IMR-90 (cell line): ENCODE measurements around the gene PHB1. TPM values are rescaled to one million over a fixed set of nuclear protein-coding genes. Genes with fewer than 3 reads are reported as not detected.

Experiments used
- ATAC-seq: fragments of 200-7000 bp; cut with Tn5 transposase; 2 replicates; pipeline ENCODE4 v1.9.1; 2020; ENCODE audit warnings: low read depth, mild to moderate bottlenecking, moderate library complexity
- BruUV-seq: library from RNA; stranded (reverse); fragments of 400-500 nt; replicated peaks from 2 replicates; lab custom pipeline; 2021; lab: Mats Ljungman, UMichigan
- CTCF ChIA-PET: fragments of 300-600 bp; formaldehyde crosslinking; extraction: SDS; loops from one replicate; lab custom pipeline; 2021; ENCODE audit warnings: antibody characterized with exemption; lab: Yijun Ruan, JAX
- POLR2A ChIA-PET: fragments of 300-600 bp; sonication (Branson Sonifier 250); formaldehyde crosslinking; loops from one replicate; lab custom pipeline; 2022; ENCODE audit warnings: antibody characterized with exemption; ENCODE audit not compliant: unreplicated experiment; lab: Charles Lee
- DNase-seq: peaks from one replicate; pipeline ENCODE4 v3.0.0; 2013
- H2AFZ ChIP-seq: replicated peaks from 2 replicates; pipeline ENCODE3; 2013; ENCODE audit warnings: low read length, mild to moderate bottlenecking; ENCODE audit not compliant: poor library complexity
- H2AK5ac ChIP-seq: 2 replicates; pipeline ENCODE4 v1.6.1; 2013; ENCODE audit warnings: low read depth, low read length, inconsistent platforms
- H2AK9ac ChIP-seq: replicated peaks from 2 replicates; pipeline ENCODE3; 2013; ENCODE audit warnings: mild to moderate bottlenecking, low read depth, low read length, moderate library complexity; ENCODE audit not compliant: poor library complexity
- H2BK120ac ChIP-seq: 2 replicates; pipeline ENCODE4 v1.6.1; 2013; ENCODE audit warnings: low read depth, low read length, inconsistent platforms
- H2BK15ac ChIP-seq: 3 replicates; pipeline ENCODE4 v1.6.1; 2013; ENCODE audit warnings: low read depth, low read length, inconsistent platforms
- H2BK20ac ChIP-seq: 2 replicates; pipeline ENCODE4 v1.6.1; 2013; ENCODE audit warnings: low read depth, mild to moderate bottlenecking, inconsistent platforms, low read length, moderate library complexity
- H2BK5ac ChIP-seq: 2 replicates; pipeline ENCODE4 v1.6.1; 2013; ENCODE audit warnings: mild to moderate bottlenecking, low read depth, low read length, inconsistent platforms; ENCODE audit not compliant: poor library complexity, severe bottlenecking
- H3K14ac ChIP-seq: replicated peaks from 2 replicates; pipeline ENCODE4 v1.6.1; 2013; ENCODE audit warnings: low read depth, low read length, inconsistent platforms
- H3K18ac ChIP-seq: 2 replicates; pipeline ENCODE4 v1.6.1; 2013; ENCODE audit warnings: low read depth, low read length, control low read depth
- H3K23ac ChIP-seq: 2 replicates; pipeline ENCODE4 v1.6.1; 2013; ENCODE audit warnings: low read depth, low read length, inconsistent platforms
- H3K27ac ChIP-seq: 2 replicates; pipeline ENCODE4 v1.5.1; 2013; ENCODE audit warnings: mild to moderate bottlenecking, control low read depth, low read length; ENCODE audit not compliant: insufficient read depth
- H3K27me3 ChIP-seq: 2 replicates; pipeline ENCODE4 v1.6.1; 2013; ENCODE audit warnings: low read length; ENCODE audit not compliant: control insufficient read depth, insufficient read depth
- H3K36me3 ChIP-seq: 2 replicates; pipeline ENCODE4 v1.6.1; 2013; ENCODE audit warnings: low read length, mixed read lengths; ENCODE audit not compliant: control insufficient read depth, insufficient read depth
- H3K4ac ChIP-seq: 2 replicates; pipeline ENCODE4 v1.6.1; 2013; ENCODE audit warnings: low read depth, low read length, inconsistent platforms
- H3K4me1 ChIP-seq: 2 replicates; pipeline ENCODE4 v1.6.1; 2013; ENCODE audit warnings: low read length, mixed read lengths; ENCODE audit not compliant: control insufficient read depth, insufficient read depth
- H3K4me2 ChIP-seq: 2 replicates; pipeline ENCODE4 v1.6.1; 2013; ENCODE audit warnings: low read depth, mild to moderate bottlenecking, control low read depth, low read length, moderate library complexity
- H3K4me3 ChIP-seq: 2 replicates; pipeline ENCODE4 v1.5.1; 2013; ENCODE audit warnings: low read depth, mild to moderate bottlenecking, control low read depth, low read length, moderate library complexity; ENCODE audit not compliant: insufficient read depth
- H3K56ac ChIP-seq: 2 replicates; pipeline ENCODE4 v1.6.1; 2013; ENCODE audit warnings: low read length, inconsistent platforms; ENCODE audit not compliant: insufficient read depth; ENCODE audit errors: extremely low read depth
- H3K79me1 ChIP-seq, 2 experiments: 2 replicates each; pipeline ENCODE4 v1.6.1; 2013; ENCODE audit warnings: low read length in 2 of 2, inconsistent platforms in 1 of 2, low read depth in 1 of 2
- H3K9ac ChIP-seq: 2 replicates; pipeline ENCODE4 v1.6.1; 2013; ENCODE audit warnings: low read depth, low read length, control low read depth
- H3K9me1 ChIP-seq: 2 replicates; pipeline ENCODE4 v1.6.1; 2013; ENCODE audit warnings: low read length, inconsistent platforms; ENCODE audit not compliant: insufficient read depth
- H3K9me3 ChIP-seq: 2 replicates; pipeline ENCODE4 v1.6.1; 2013; ENCODE audit warnings: low read length; ENCODE audit not compliant: control insufficient read depth, insufficient read depth
- H4K20me1 ChIP-seq: 2 replicates; pipeline ENCODE4 v1.6.1; 2013; ENCODE audit warnings: low read length, inconsistent platforms; ENCODE audit not compliant: insufficient read depth
- H4K5ac ChIP-seq: 2 replicates; pipeline ENCODE4 v1.6.1; 2013; ENCODE audit warnings: mild to moderate bottlenecking, low read depth, low read length, control low read depth
- H4K8ac ChIP-seq, 2 experiments: 2 replicates each; pipeline ENCODE4 v1.6.1; 2013; ENCODE audit warnings: low read depth in 2 of 2, low read length in 2 of 2, control low read depth in 1 of 2, inconsistent platforms in 1 of 2
- H4K91ac ChIP-seq: 2 replicates; pipeline ENCODE4 v1.6.1; 2013; ENCODE audit warnings: low read depth, low read length, inconsistent platforms; ENCODE audit not compliant: insufficient read depth
- BHLHE40 ChIP-seq: fragments of 150-350 bp; IDR thresholded peaks from 2 replicates; pipeline ENCODE4 v1.6.1; 2016; ENCODE audit warnings: mild to moderate bottlenecking, low read depth, low read length
- CEBPB ChIP-seq: IDR thresholded peaks from 2 replicates; pipeline ENCODE4 v1.6.1; 2012; ENCODE audit warnings: low read depth, low read length, improper control_type of control experiment
- CHD1 ChIP-seq: IDR thresholded peaks from 2 replicates; pipeline ENCODE4 v1.6.1; 2012; ENCODE audit warnings: low read depth, low read length, improper control_type of control experiment
- FOS ChIP-seq: fragments of 150-350 bp; IDR thresholded peaks from 2 replicates; pipeline ENCODE4 v1.6.1; 2016; ENCODE audit warnings: low read depth, low read length
- MAFK ChIP-seq: IDR thresholded peaks from 2 replicates; pipeline ENCODE4 v1.6.1; 2012; ENCODE audit warnings: low read depth, low read length, improper control_type of control experiment
- MAZ ChIP-seq: IDR thresholded peaks from 2 replicates; pipeline ENCODE4 v1.6.1; 2012; ENCODE audit warnings: low read depth, mild to moderate bottlenecking, low read length, improper control_type of control experiment, moderate library complexity, borderline replicate concordance
- MXI1 ChIP-seq: IDR thresholded peaks from 2 replicates; pipeline ENCODE4 v1.6.1; 2012; ENCODE audit warnings: low read depth, mild to moderate bottlenecking, low read length, moderate library complexity, borderline replicate concordance
- NFE2L2 ChIP-seq: fragments of 150-350 bp; IDR thresholded peaks from 2 replicates; pipeline ENCODE4 v1.6.1; 2016; ENCODE audit warnings: low read depth, mild to moderate bottlenecking, low read length
- POLR2A ChIP-seq: IDR thresholded peaks from 2 replicates; pipeline ENCODE4 v1.6.1; 2012; ENCODE audit warnings: mild to moderate bottlenecking, low read depth, low read length
- RAD21 ChIP-seq: IDR thresholded peaks from 2 replicates; pipeline ENCODE4 v1.6.1; 2012; ENCODE audit warnings: low read length, improper control_type of control experiment
- RCOR1 ChIP-seq: IDR thresholded peaks from 2 replicates; pipeline ENCODE4 v1.6.1; 2012; ENCODE audit warnings: mild to moderate bottlenecking, low read length, improper control_type of control experiment; ENCODE audit not compliant: insufficient replicate concordance
- RFX5 ChIP-seq: IDR thresholded peaks from 2 replicates; pipeline ENCODE4 v1.8.0; 2012; ENCODE audit warnings: low read depth, mild to moderate bottlenecking, low read length, moderate library complexity
- SMC3 ChIP-seq: fragments of 150-350 bp; IDR thresholded peaks from 2 replicates; pipeline ENCODE4 v1.6.1; 2016; ENCODE audit warnings: low read depth, mild to moderate bottlenecking, antibody characterized with exemption, low read length, moderate library complexity
- whole genome bisulfite sequencing, 2 experiments: methylation state at CpG; one replicate each; pipeline versions ENCODE4 v1.1.5 to v1.1.7; 2013; ENCODE audit warnings: missing lambda C conversion rate in 2 of 2; ENCODE audit not compliant: insufficient read length in 1 of 2; ENCODE audit errors: extremely low coverage in 2 of 2; 5-methylcytosine and 5-hydroxymethylcytosine counted together
- dilution Hi-C: fragments of 300-500 bp; cut with HindIII; formaldehyde crosslinking; loops from one replicate; pipeline ENCODE4 v1.14.3; 2018; ENCODE audit warnings: low sequenced_read_pairs; ENCODE audit not compliant: unreplicated experiment
- in situ Hi-C: fragments of 300-500 bp; cut with MboI; formaldehyde crosslinking; loops from 3 replicates; pipeline ENCODE4 v1.14.3; 2019; ENCODE audit warnings: low sequenced_read_pairs, inconsistent platforms, mixed read lengths
- intact Hi-C: fragments of 100-400 bp; cut with micrococcal nuclease; formaldehyde crosslinking; loops from 2 replicates; pipeline ENCODE4 v1.10.0; 2022
- polyA plus RNA-seq, 3 experiments: library from polyadenylated mRNA; depleted of rRNA; stranded (reverse); fragments of >200 nt; gene quantifications; 2 replicates each; pipeline ENCODE4 v1.2.3, GENCODE V29; 2012; ENCODE audit warnings: low replicate concordance in 1 of 3
- total RNA-seq: library from RNA; depleted of rRNA; stranded (reverse); fragments of >200 nt; gene quantifications from 2 replicates; pipeline ENCODE4 v1.2.3, GENCODE V29; 2012
- TF ChIP-seq, protein P1 (sequence below): fragments of 150-350 bp; IDR thresholded peaks from 2 replicates; pipeline ENCODE4 v1.6.1; 2017; ENCODE audit warnings: mild to moderate bottlenecking, antibody characterized with exemption, low read length, low read depth
- TF ChIP-seq, protein P2 (sequence below): fragments of 150-350 bp; IDR thresholded peaks from 2 replicates; pipeline ENCODE4 v1.6.1; 2016; ENCODE audit warnings: low read depth, mild to moderate bottlenecking, low read length, moderate library complexity, borderline replicate concordance
- TF ChIP-seq, protein P3 (sequence below): conservative IDR thresholded peaks from 2 replicates; pipeline ENCODE4 v1.5.1; 2012; ENCODE audit warnings: mild to moderate bottlenecking, low read depth, low read length, improper control_type of control experiment

The PHB1 gene
- total and polyA plus RNA-seq, 2 of the 4 experiments (the other 2 are of a cell fraction): 283 to 294 TPM

DNA sequence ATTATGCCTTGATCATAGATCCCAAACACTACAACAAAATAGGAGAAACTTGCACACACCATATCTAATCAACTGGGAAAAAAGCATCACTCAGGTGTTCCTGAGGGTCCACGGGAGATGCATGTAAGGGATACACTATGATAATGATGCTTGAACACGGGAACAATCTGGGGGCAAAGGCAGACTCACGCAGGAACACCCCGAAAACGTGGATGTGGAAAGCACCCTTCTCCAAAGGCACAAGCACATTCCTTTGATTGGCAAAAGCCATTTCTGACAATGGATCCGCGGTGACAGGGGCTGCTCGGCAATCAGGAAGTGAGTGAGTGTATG lies 53.9 kb downstream of the PHB1 start:
- Histone ChIP-seq H3K27me3 (no peaks in the 10 kb centered on the region), H3K27ac (peak overlapping the region; percentile 10; the same call in 1 of the 2 replicates), H3K4me3 (peak overlapping the region; percentile 80), H3K4ac (peak overlapping the region; percentile 78), H2AK9ac (peak overlapping the region; percentile 83), H2BK15ac (no peak overlapping the region; the same call in 2 of the 3 replicates), H3K4me1 (peaks cover 6% of the 10 kb centered on the region; the same call in 1 of the 2 replicates), H2BK5ac (peak overlapping the region; percentile 3), H4K20me1 (peaks cover 46% of the 10 kb centered on the region), H3K9me3 (no peaks in the 10 kb centered on the region), H3K56ac (peak overlapping the region; percentile 59; the same call in 1 of the 2 replicates), H3K9ac (peak overlapping the region; percentile 82), H4K5ac (no peak overlapping the region), H2BK120ac (no peak overlapping the region), H4K91ac (peak overlapping the region; percentile 5; the same call in 1 of the 2 replicates), H3K79me1 (peaks cover 18 to 41% of the 10 kb centered on the region in 2 experiments), H3K36me3 (no peaks in the 10 kb centered on the region), H2AFZ (peak overlapping the region; percentile 89), H2AK5ac (peak overlapping the region; percentile 84), H2BK20ac (no peak overlapping the region), H3K4me2 (peak overlapping the region; percentile 93), H3K23ac (peak overlapping the region; percentile 97), H3K18ac (no peak overlapping the region), H3K14ac (peak overlapping the region; percentile 91), H3K9me1 (peaks cover 5% of the 10 kb centered on the region; the same call in 1 of the 2 replicates), H4K8ac (peak overlapping the region in 1 of 2 experiments; percentile 42; a peak in 1 of 4 replicates)
- no TSS peak for BruUV-seq
- CTCF ChIA-PET: interaction anchor here (0.6 to 1.3 kb wide), 2 partner anchors 45 to 1467 kb away, joined by 3 read pairs; no protein-coding TSS in a partner anchor
- TF ChIP-seq POLR2A: no peak
- TF ChIP-seq, protein P1, sequence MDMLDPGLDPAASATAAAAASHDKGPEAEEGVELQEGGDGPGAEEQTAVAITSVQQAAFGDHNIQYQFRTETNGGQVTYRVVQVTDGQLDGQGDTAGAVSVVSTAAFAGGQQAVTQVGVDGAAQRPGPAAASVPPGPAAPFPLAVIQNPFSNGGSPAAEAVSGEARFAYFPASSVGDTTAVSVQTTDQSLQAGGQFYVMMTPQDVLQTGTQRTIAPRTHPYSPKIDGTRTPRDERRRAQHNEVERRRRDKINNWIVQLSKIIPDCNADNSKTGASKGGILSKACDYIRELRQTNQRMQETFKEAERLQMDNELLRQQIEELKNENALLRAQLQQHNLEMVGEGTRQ: no peak
- TF ChIP-seq FOS: no peak
- TF ChIP-seq RFX5: no peak
- no peak for TF ChIP-seq RAD21
- TF ChIP-seq MXI1: no peak
- TF ChIP-seq MAZ: no peak
- TF ChIP-seq MAFK: no peak
- no peak for TF ChIP-seq CEBPB
- TF ChIP-seq BHLHE40: no peak
- TF ChIP-seq, protein P2, sequence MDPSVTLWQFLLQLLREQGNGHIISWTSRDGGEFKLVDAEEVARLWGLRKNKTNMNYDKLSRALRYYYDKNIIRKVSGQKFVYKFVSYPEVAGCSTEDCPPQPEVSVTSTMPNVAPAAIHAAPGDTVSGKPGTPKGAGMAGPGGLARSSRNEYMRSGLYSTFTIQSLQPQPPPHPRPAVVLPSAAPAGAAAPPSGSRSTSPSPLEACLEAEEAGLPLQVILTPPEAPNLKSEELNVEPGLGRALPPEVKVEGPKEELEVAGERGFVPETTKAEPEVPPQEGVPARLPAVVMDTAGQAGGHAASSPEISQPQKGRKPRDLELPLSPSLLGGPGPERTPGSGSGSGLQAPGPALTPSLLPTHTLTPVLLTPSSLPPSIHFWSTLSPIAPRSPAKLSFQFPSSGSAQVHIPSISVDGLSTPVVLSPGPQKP: no peak
- no peak for TF ChIP-seq SMC3
- no peak for TF ChIP-seq NFE2L2
- TF ChIP-seq, protein P3, sequence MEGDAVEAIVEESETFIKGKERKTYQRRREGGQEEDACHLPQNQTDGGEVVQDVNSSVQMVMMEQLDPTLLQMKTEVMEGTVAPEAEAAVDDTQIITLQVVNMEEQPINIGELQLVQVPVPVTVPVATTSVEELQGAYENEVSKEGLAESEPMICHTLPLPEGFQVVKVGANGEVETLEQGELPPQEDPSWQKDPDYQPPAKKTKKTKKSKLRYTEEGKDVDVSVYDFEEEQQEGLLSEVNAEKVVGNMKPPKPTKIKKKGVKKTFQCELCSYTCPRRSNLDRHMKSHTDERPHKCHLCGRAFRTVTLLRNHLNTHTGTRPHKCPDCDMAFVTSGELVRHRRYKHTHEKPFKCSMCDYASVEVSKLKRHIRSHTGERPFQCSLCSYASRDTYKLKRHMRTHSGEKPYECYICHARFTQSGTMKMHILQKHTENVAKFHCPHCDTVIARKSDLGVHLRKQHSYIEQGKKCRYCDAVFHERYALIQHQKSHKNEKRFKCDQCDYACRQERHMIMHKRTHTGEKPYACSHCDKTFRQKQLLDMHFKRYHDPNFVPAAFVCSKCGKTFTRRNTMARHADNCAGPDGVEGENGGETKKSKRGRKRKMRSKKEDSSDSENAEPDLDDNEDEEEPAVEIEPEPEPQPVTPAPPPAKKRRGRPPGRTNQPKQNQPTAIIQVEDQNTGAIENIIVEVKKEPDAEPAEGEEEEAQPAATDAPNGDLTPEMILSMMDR: no peak
- TF ChIP-seq CHD1: no peak
- TF ChIP-seq RCOR1: no peak
- dilution Hi-C loops (no loop called here), intact Hi-C loops (loop anchor here (5.0 kb wide), 1 partner anchor 37 kb away; no protein-coding TSS in a partner anchor), in situ Hi-C loops (no loop called here)
- no CpG with 5 or more reads among the region's 8 CpGs for WGBS, 2 experiments
- POLR2A ChIA-PET: no interaction called here
- peak; percentile 21 for DNase-seq
- no peak for ATAC-seq
